ENCODE measurements around the gene FBXL17. TPM values are rescaled to one million over a fixed set of nuclear protein-coding genes. Genes with fewer than 3 reads are reported as not detected.

The FBXL17 gene
- total and polyA plus RNA-seq, 2 of the 13 experiments (the other 11 are each of a cell fraction or from before 2014, with no cell fraction given): 3.0 to 7.9 TPM

DNA sequence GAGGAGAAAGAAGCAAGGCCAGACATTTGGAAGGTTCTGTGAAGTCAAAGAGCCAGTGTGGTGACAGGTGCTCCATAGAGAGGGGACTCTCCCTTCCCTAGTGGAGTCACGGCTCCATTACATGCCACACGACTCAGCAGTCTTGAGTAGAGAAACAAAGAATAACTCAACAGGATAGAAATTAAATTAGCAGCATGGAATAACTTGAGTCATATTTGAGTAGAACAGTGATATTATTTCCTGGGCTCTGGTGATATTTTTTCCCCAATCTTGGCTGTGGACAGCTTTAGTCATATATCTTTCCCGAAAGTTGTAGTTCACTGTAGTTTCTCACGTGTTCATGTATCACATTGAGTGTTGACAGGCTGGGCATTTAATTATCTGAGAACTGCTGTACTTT lies 561.5 kb downstream of the FBXL17 start:
- DNase-seq (ENCODE audit: low spot score): no peak
- no TSS peak for BruUV-seq (replicated peaks)
- FAIRE-seq: no peak
- H3K27me3 ChIP-seq (ENCODE audit: control insufficient read depth in 1 of 2, insufficient read depth in 2 of 2, low read length in 2 of 2): no peaks in the 10 kb centered on the region; a peak in 1 of 5 replicates
- H2AFZ ChIP-seq (ENCODE audit: low read length): no peak overlapping the region
- H3K9me3 ChIP-seq (ENCODE audit: low read length): no peaks in the 10 kb centered on the region
- no peak overlapping the region for H3K4me3 ChIP-seq (replicated peaks in 1 of 3; ENCODE audit: insufficient read depth in 1 of 3, low read depth in 2 of 3, low read length in 3 of 3)
- no peaks in the 10 kb centered on the region for H3K36me3 ChIP-seq (replicated peaks in 1 of 2; ENCODE audit: control insufficient read depth in 1 of 2, insufficient read depth in 2 of 2, low read length in 2 of 2)
- H4K20me1 ChIP-seq (ENCODE audit: insufficient read depth, low read length): no peaks in the 10 kb centered on the region
- no peak for TF ChIP-seq SMAD9 (CRISPR knock-in tag; IDR thresholded peaks at IDR 0.05)
- TF ChIP-seq RFXANK (CRISPR knock-in tag; IDR thresholded peaks at IDR 0.05): no peak
- no peak for TF ChIP-seq HDAC2 (CRISPR knock-in tag; IDR thresholded peaks at IDR 0.05)
- TF ChIP-seq, protein P1, sequence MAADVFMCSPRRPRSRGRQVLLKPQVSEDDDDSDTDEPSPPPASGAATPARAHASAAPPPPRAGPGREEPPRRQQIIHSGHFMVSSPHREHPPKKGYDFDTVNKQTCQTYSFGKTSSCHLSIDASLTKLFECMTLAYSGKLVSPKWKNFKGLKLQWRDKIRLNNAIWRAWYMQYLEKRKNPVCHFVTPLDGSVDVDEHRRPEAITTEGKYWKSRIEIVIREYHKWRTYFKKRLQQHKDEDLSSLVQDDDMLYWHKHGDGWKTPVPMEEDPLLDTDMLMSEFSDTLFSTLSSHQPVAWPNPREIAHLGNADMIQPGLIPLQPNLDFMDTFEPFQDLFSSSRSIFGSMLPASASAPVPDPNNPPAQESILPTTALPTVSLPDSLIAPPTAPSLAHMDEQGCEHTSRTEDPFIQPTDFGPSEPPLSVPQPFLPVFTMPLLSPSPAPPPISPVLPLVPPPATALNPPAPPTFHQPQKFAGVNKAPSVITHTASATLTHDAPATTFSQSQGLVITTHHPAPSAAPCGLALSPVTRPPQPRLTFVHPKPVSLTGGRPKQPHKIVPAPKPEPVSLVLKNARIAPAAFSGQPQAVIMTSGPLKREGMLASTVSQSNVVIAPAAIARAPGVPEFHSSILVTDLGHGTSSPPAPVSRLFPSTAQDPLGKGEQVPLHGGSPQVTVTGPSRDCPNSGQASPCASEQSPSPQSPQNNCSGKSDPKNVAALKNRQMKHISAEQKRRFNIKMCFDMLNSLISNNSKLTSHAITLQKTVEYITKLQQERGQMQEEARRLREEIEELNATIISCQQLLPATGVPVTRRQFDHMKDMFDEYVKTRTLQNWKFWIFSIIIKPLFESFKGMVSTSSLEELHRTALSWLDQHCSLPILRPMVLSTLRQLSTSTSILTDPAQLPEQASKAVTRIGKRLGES (CRISPR knock-in tag; IDR thresholded peaks at IDR 0.05; ENCODE audit: borderline replicate concordance): no peak
- no peak for TF ChIP-seq ZNF34 (CRISPR knock-in tag; IDR thresholded peaks at IDR 0.05; ENCODE audit: borderline replicate concordance)
- TF ChIP-seq ZNF180 (CRISPR knock-in tag; IDR thresholded peaks at IDR 0.05; ENCODE audit: borderline replicate concordance, low read depth): no peak
- TF ChIP-seq, protein P2, sequence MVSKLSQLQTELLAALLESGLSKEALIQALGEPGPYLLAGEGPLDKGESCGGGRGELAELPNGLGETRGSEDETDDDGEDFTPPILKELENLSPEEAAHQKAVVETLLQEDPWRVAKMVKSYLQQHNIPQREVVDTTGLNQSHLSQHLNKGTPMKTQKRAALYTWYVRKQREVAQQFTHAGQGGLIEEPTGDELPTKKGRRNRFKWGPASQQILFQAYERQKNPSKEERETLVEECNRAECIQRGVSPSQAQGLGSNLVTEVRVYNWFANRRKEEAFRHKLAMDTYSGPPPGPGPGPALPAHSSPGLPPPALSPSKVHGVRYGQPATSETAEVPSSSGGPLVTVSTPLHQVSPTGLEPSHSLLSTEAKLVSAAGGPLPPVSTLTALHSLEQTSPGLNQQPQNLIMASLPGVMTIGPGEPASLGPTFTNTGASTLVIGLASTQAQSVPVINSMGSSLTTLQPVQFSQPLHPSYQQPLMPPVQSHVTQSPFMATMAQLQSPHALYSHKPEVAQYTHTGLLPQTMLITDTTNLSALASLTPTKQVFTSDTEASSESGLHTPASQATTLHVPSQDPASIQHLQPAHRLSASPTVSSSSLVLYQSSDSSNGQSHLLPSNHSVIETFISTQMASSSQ (IDR thresholded peaks at IDR 0.05; ENCODE audit: low read depth): no peak
- TF ChIP-seq, protein P2 (CRISPR knock-in tag; IDR thresholded peaks at IDR 0.05; ENCODE audit: borderline replicate concordance): no peak
- no peak for TF ChIP-seq CBX5 (CRISPR knock-in tag; IDR thresholded peaks at IDR 0.05; ENCODE audit: borderline replicate concordance)
- TF ChIP-seq PPARG (CRISPR knock-in tag; conservative IDR thresholded peaks at IDR 0.05): no peak
- no peak for TF ChIP-seq ZNF138 (CRISPR knock-in tag; IDR thresholded peaks at IDR 0.05; ENCODE audit: low read depth)
- 0% methylated on average over 4 of the region's 4 CpGs for WGBS (ENCODE audit: low lambda C conversion rate)
- no peak overlapping the region for H3K9ac ChIP-seq (ENCODE audit: insufficient read depth, low read depth, low read length)
- in situ Hi-C loops (cut with HindIII; ENCODE audit: extremely low pct_ligation_motif_present, low pct_unique_long_range_greater_than_20kb) (no loop called here), intact Hi-C loops (cut with micrococcal nuclease; ENCODE audit: unreplicated experiment) (no loop called here)
- ATAC-seq: no peak
- no peak overlapping the region for H3K4me2 ChIP-seq (ENCODE audit: low read depth, low read length)
- H3K79me2 ChIP-seq (ENCODE audit: insufficient read depth, low read length): no peaks in the 10 kb centered on the region
- ChIA-PET CTCF (ENCODE audit: low intra/inter-chr PET ratio, low total read pairs) (no interaction called here), POLR2A (no interaction called here)
- no peaks in the 10 kb centered on the region for H3K4me1 ChIP-seq (ENCODE audit: insufficient read depth, low read length)
- no peak overlapping the region for H3K27ac ChIP-seq (ENCODE audit: extremely low read length, insufficient read depth, low read length)
